NB4 (cell line): Measurements from ENCODE around the gene MYOF.
"Not testable (repeated sequence)": the region's sequence is repeated elsewhere in the genome, so short reads cannot be mapped to it uniquely, and the experiment has no call there.

Experiments
- DNase-seq: peaks from one replicate; pipeline ENCODE4 v3.0.0; 2010; ENCODE audit warnings: low read depth
- H3K4me3 ChIP-seq: one replicate; pipeline ENCODE4 v1.5.1; 2011; ENCODE audit warnings: mild to moderate bottlenecking, low read depth, low read length, moderate library complexity
- MAX ChIP-seq: IDR thresholded peaks from 2 replicates; pipeline ENCODE4 v1.6.1; 2011; ENCODE audit warnings: low read depth, low read length
- MYC ChIP-seq: IDR thresholded peaks from 2 replicates; pipeline ENCODE4 v1.6.1; 2011; ENCODE audit warnings: low read depth, low read length
- POLR2A ChIP-seq: IDR thresholded peaks from 2 replicates; pipeline ENCODE4 v1.6.1; 2011; ENCODE audit warnings: mild to moderate bottlenecking; ENCODE audit not compliant: insufficient read length; ENCODE audit errors: extremely low read depth
- TF ChIP-seq, protein P1 (sequence below): IDR thresholded peaks from one replicate; pipeline ENCODE4 v1.5.1; 2012; ENCODE audit warnings: low read depth, low read length

Gene MYOF

GRCh38 chr10:93334181-93334580, 148.0 kb downstream of the MYOF start:
- DNase-seq: no peak
- no peak overlapping the region for H3K4me3 ChIP-seq
- TF ChIP-seq MAX (no peak), POLR2A (no peak)
- TF ChIP-seq, protein P1, sequence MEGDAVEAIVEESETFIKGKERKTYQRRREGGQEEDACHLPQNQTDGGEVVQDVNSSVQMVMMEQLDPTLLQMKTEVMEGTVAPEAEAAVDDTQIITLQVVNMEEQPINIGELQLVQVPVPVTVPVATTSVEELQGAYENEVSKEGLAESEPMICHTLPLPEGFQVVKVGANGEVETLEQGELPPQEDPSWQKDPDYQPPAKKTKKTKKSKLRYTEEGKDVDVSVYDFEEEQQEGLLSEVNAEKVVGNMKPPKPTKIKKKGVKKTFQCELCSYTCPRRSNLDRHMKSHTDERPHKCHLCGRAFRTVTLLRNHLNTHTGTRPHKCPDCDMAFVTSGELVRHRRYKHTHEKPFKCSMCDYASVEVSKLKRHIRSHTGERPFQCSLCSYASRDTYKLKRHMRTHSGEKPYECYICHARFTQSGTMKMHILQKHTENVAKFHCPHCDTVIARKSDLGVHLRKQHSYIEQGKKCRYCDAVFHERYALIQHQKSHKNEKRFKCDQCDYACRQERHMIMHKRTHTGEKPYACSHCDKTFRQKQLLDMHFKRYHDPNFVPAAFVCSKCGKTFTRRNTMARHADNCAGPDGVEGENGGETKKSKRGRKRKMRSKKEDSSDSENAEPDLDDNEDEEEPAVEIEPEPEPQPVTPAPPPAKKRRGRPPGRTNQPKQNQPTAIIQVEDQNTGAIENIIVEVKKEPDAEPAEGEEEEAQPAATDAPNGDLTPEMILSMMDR: no peak

- H3K4me3 ChIP-seq: no peak overlapping the region
- no peak for TF ChIP-seq POLR2A
- no peak for TF ChIP-seq MAX
- TF ChIP-seq, protein P1: no peak
- TF ChIP-seq MYC: no peak
- no peak for DNase-seq
These were observed 148.7 kb downstream of the MYOF start for GRCh38 chr10:93333278-93333978.

- TF ChIP-seq MYC (no peak), MAX (no peak), POLR2A (no peak)
- TF ChIP-seq, protein P1: no peak
- no peak for DNase-seq
- no peak overlapping the region for H3K4me3 ChIP-seq
These were observed 151.3 kb downstream of the MYOF start for GRCh38 chr10:93330824-93331223.

DNA sequence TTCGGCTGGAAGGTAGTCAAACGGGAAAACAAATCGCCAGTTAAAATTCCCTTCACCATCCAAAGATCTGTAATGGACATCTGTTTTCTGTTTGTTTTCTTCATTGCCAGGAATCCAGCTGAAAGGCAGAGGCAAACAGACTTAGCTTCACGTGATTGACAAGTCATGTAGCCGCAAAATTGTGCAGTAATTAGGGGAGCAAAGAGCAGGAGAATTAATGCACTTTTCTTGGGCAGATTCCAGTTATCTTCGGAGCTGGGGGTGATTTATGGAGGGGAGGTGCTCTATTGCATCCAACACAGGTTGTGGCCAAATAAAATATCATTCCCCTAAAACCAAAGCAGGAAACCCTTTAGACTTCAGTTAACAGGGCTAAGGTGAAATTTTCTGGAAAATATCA, 162.2 kb downstream of the MYOF start:
- no peak for TF ChIP-seq POLR2A
- TF ChIP-seq MAX: no peak
- TF ChIP-seq, protein P1: no peak
- TF ChIP-seq MYC: no peak
- DNase-seq: no peak
- no peak overlapping the region for H3K4me3 ChIP-seq

DNA sequence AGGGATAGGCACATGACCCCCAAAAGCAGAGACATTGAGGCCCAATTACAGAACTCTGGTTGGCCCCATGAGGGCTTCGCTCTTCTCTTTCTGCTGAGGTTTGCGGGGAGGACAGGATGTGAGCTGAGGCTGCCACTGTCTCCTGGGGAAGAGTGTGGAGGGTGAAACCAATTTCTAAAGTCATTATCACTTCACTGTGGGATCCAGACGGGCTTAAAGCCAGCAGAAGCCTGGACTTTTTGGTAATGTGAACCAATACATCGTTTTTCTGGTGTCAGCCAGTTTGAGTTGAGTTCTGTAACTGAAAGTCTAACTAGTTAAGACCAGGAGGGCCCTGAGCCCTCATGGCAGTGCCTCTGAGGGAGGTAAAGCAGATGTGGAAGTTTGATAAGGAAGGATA, 163.0 kb downstream of the MYOF start:
- H3K4me3 ChIP-seq: no peak overlapping the region
- TF ChIP-seq MAX (no peak), MYC (no peak), POLR2A (no peak)
- TF ChIP-seq, protein P1: no peak
- DNase-seq: no peak

GRCh38 chr10:93315246-93315645, 166.9 kb downstream of the MYOF start:
- no peak overlapping the region for H3K4me3 ChIP-seq
- TF ChIP-seq, protein P1: no peak
- TF ChIP-seq MYC: no peak
- no peak for TF ChIP-seq MAX
- no peak for DNase-seq

DNA sequence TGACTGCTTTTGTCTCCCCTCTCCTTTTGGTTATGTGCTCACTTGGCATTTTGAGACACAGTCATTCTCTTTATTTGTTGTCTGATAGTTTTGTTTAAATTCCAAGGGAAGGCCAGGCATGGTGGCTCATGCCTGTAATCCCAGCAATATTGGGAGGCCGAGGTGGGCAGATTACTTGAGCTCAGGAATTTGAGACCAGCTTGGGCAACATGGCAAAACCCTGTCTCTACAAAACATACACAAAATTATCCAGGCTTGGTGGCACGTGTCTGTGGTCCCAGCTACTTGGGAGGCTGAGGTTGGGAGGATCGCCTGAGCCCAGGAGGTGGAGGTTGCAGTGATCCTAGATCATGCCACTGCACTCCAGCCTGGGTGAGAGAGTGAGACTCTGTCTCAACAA, 167.5 kb downstream of the MYOF start:
- not testable (repeated sequence) for DNase-seq

More for the DNA sequence above, 167.5 kb downstream of the MYOF start:
- not testable (repeated sequence) for H3K4me3 ChIP-seq
